ENCODE measurements around the gene PTPRN2.

PTPRN2 gene

GRCh38 chr7:157543276-157543675 lies 1044.3 kb downstream of the PTPRN2 start:
- no peak for DNase-seq (ENCODE audit: low read depth in 2 of 2)

GRCh38 chr7:157542068-157543021 lies 1045.3 kb downstream of the PTPRN2 start:
- no peak for DNase-seq (ENCODE audit: low read depth in 2 of 2)

- DNase-seq (ENCODE audit: low read depth in 2 of 2): no peak
These were observed 1046.1 kb downstream of the PTPRN2 start for GRCh38 chr7:157541295-157542067.

- no peak for DNase-seq (ENCODE audit: low read depth in 2 of 2)
These were observed 1046.9 kb downstream of the PTPRN2 start for GRCh38 chr7:157540606-157541294.

- DNase-seq (ENCODE audit: low read depth in 2 of 2): no peak
These were observed 1047.6 kb downstream of the PTPRN2 start for GRCh38 chr7:157540020-157540419.

GRCh38 chr7:157539521-157539920 lies 1048.1 kb downstream of the PTPRN2 start:
- no peak for DNase-seq (ENCODE audit: low read depth in 2 of 2)

- no peak for DNase-seq (ENCODE audit: low read depth in 2 of 2)
These were observed 1048.9 kb downstream of the PTPRN2 start for GRCh38 chr7:157538735-157539134.

- no peak for DNase-seq (ENCODE audit: low read depth in 2 of 2)
These were observed 1049.3 kb downstream of the PTPRN2 start for GRCh38 chr7:157538321-157538720.

GRCh38 chr7:157537056-157537455 lies 1050.6 kb downstream of the PTPRN2 start:
- no peak for DNase-seq (ENCODE audit: low read depth in 2 of 2)

- no peak for DNase-seq (ENCODE audit: low read depth in 2 of 2)
These were observed 1055.6 kb downstream of the PTPRN2 start for GRCh38 chr7:157532068-157532467.

- no peak for DNase-seq (ENCODE audit: low read depth in 2 of 2)
These were observed 1057.7 kb downstream of the PTPRN2 start for GRCh38 chr7:157529768-157530560.

GRCh38 chr7:157528785-157529341 lies 1058.8 kb downstream of the PTPRN2 start:
- DNase-seq (ENCODE audit: low read depth in 2 of 2): no peak

- DNase-seq (ENCODE audit: low read depth in 2 of 2): no peak
These were observed 1059.9 kb downstream of the PTPRN2 start for GRCh38 chr7:157527686-157528085.

- DNase-seq (ENCODE audit: low read depth in 2 of 2): no peak
These were observed 1060.5 kb downstream of the PTPRN2 start for GRCh38 chr7:157526913-157527634.

GRCh38 chr7:157526005-157526912 lies 1061.4 kb downstream of the PTPRN2 start:
- DNase-seq (ENCODE audit: low read depth in 2 of 2): no peak

GRCh38 chr7:157525491-157525915 lies 1062.1 kb downstream of the PTPRN2 start:
- DNase-seq (ENCODE audit: low read depth in 2 of 2): no peak

GRCh38 chr7:157524731-157525130 lies 1062.9 kb downstream of the PTPRN2 start:
- DNase-seq (ENCODE audit: low read depth in 2 of 2): no peak

- no peak for DNase-seq (ENCODE audit: low read depth in 2 of 2)
These were observed 1063.7 kb downstream of the PTPRN2 start for GRCh38 chr7:157523766-157524421.

GRCh38 chr7:157523371-157523765 lies 1064.3 kb downstream of the PTPRN2 start:
- DNase-seq (ENCODE audit: low read depth in 2 of 2): no peak
